Stimulated activated CD8-positive, alpha-beta memory T cell treated with anti-CD3 and anti-CD28 coated beads, Interleukin-7, amount 100 ng/mL, for 4 hours (primary cell): ENCODE results near the gene UBA1.
A peak's percentile ranks its signal among the peaks of the same experiment; 100 is the strongest.

Experiments used
- DNase-seq, 2 donors: peaks; one replicate each; pipeline ENCODE4 v3.0.0-alpha.2; 2020; ENCODE audit warnings: low read depth in 2 of 2

The UBA1 gene

DNA sequence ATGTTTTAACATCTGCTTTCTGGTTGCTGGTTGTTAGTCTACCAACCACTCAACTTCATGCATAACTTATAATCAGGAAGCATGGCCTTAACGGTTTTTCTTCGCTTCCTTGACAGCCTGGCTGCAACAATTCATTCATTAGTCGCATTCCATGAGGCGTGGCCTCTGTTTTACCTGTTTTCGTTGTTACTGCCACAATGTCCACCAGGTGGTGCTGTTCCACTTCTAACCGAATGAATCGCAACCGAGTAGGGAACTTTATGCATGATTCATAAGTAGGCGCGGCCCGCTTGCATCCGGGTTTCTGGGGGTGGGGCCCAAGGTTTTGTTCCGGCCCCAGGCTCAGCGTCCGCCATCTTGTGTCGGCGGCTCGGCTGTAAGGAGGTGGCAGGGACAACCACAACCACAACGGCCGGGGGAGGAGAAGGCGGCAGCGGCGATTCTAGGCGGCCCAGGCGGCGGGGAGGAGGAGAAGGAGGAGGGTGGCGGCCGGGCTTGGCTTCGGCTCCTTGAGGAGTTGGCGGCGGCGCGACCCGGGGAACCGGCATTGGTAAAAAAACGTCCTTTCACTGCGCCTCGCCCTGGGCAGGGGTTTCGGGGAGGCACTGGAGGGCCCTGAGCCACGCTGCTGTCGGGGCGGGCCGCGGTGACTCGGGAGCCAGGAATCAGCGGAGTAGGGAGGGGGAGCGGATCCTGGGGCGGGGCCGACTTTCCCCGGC, at the start of gene UBA1:
Gene UBA1 (plus strand): TSS at position 355 of the 719 bp plus-strand sequence. CDS start 4,974 bp downstream, outside the sequence.
- DNase-seq = peak; percentile 90 to 94

DNA sequence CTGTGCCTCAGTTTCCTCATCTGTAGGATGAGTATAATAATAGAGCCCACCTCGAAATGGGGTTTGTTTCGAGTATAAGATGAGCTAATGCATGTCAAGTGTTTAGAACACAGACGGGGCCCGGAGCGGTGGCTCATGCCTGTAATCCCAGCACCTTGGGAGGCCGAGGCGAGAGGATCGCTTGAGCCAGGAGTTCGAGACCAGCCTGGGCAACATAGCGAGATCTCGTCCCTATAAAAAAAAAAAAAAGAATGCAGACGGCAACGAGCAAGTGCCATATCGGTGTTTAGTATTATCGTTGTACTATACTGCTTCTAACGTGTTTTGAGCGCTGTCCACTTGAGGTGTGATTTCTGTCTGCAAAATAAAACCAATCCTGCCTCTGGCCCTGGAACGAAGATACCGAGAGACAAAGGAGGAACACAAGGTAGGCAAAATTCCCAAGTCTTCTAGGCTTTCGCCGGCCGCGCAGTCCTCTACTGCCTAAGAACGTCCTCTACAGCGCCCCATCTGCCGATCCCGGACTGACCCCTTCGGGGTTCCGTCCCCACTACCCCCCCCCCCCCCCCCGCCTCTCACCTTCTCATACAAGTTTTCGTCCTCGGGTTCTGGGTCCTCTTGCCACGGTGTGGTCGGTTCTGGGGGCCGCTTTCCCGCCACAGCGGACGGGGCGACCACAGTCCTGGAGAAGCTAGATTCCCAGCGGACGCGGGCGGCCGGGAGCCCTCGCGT, 49.6 kb upstream of the UBA1 start:
- DNase-seq = peak in 1 of 2 donors; percentile 6

DNA sequence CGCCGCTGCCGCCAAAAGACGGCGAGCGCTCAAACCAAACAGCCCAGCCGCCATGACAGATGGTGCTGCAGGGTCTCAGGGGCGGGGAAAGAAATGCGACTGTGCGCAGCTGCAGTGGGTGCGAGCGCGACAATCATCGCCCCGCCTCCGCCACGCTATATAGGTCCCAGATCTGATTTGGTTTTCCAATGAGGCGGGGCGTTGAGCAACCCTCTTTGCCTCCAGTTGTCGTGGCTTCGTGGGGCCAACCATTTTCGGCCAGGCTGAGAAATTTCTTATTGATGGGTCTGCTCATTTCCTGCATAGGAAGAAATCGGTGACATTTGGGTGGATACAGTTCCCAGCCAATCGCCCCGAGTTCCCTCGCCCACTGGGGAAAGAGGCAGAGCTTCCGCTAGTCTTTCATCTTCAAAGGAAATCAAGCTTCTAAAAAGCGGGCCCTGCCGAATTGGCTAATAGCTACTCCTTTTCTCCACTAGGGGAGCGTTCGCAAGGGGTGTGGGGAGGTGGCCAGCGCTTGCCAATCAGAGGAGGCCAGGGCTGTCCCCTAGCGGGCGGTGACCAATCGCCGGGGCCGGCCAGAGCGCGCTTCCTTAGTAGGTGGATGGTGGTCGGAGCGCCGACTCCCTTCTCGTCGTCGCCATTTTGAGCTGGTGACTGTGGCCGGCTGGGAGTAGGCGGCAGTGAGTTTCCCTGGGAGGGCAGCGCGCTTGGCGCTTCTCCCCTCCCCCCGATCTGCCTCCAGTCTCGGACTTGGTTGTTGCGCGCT, 48.8 kb upstream of the UBA1 start, which contains the start of the genes NDUFB11 and RBM10:
Gene NDUFB11 (minus strand): TSS at position 77 of the 769 bp plus-strand sequence. CDS start 23 bp downstream, at position 54.
Gene RBM10 (plus strand): TSS at position 596 of the 769 bp plus-strand sequence. CDS start 2,261 bp downstream, outside the sequence.
- peak; percentile 83 to 86 for DNase-seq

DNA sequence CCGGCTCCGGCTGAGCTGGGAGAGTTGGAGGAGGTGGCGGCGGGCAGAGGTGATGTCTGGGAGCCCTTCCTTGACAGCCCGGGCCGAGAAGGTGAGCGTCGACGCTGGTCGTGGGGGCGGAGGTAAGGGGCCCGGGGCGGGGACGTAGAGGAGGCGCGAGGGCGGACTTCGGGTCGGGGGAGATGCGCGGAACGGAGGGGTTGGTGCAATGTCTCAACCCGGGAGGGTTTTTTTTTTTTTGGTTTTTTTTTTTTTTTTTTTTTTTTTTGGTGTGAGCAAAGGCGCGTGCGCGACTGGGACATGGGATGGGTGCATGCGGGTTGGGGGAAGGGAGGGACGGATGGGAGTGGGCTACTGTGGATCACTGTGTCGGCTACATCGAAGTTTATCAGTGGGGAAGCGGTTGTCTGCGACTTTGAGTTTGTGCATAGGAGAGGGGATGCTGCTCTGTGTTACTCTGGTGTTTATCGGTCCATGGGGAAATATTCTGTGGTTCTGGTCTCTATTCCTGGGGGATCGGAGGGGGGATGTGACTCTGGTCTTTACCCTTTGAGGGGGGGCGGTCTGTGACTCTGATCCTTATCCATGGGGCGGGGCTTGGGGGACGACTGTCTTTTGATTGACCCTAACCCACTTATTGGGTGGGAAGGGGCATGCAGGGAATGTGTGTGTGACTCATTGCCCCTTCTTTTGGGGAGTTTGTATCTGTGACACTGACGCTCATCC, 48.1 kb upstream of the UBA1 start:
- DNase-seq = no peak

DNA sequence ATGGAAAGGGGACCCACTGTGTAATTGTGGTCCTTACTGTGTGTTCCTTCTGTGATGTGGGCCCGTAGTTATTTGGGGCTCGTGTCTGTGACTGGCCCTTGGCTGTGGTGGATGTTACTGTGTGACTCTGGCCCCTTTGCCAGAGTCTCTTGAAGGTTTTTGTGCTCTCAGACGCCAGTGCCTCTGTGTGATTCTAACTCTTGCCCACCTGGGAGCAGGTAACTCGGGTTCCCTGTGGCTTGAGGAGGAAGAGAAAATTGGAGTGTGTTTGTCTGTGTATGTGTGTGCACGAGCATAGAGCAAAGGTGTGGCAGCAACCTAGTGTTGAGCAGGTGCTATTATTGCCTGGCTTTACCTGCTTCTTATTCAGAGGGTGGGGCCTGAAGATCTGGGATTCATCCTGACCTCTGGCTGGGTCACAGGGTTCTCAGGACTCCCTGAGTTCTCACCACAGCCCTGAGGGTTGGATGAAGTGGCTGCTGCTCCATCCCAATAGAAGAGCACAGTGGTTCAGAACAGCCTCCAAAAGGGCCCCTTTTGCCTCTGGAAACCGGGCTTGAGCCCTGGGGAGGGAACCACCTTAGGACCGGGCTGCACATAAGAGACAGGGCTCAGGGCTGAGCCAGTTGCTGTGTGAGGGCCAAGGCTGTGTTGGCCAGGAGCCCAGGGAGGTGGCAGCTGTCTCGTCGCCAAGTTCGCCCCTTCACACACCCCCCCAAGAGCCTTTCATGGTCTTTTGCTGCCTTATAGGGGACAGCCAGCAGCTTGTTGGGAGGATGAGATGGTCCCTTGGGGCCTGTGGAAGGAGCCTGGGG, 47.3 kb upstream of the UBA1 start:
- DNase-seq = no peak

DNA sequence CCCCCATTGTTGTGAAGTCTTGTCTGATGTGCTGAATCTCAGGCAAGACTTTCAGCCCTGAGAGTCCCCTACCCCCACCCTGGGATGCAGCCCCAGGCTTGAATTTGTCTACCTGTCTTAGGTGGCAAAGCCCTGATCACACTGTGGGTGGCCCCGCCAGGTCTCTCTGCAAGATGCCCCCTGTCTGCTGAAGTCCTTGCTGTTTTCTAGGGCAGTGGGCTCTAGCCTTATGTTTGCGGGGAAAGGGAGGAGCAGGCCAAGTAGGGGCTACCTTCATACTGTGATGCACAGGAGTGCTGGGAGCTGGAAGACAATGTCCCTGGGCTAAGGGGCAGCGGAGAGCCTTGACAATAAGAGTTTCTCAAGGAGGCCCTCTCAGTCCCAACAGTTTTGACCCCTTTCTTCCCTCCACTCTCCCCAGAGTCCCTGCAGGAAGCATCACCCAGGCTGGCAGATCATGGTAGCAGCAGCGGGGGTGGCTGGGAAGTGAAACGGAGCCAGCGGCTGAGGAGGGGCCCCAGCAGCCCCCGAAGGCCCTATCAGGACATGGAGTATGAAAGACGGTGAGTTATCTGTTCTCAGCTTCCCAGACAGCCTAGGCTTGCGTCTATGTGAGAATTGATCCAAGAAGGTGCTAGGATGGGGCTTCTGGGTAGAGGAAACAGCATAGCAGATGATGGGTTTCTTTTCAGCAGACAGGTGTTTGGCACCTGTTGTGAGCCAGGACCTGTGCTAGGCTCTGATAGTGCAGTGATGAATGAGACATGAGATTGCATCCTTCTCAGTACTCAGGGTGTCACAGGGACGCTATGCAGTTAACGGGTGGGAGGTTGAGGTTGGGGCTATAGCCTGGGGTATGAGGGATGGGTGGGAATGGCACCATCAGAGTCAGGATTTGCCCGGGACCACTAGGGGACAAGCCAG, 46.4 kb upstream of the UBA1 start:
- no peak for DNase-seq

DNA sequence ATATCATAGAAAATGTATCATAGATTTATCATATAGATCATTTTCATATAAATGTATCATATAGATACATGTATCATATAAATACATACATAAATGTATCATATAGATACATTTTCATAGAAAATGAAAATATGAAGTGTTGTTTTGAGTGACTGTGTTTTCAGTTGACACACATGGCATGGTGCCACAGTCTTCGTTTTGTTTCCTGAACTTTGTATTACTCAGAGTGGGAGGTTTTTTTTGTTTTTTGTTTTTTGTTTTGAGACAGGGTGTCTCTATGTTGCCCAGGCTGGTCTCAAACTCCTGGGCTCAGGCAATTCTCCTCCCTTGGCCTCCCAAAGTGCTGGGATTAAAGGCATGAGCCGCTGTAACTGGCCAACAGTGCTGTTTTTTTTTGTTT, 44.7 kb upstream of the UBA1 start:
- no peak for DNase-seq

DNA sequence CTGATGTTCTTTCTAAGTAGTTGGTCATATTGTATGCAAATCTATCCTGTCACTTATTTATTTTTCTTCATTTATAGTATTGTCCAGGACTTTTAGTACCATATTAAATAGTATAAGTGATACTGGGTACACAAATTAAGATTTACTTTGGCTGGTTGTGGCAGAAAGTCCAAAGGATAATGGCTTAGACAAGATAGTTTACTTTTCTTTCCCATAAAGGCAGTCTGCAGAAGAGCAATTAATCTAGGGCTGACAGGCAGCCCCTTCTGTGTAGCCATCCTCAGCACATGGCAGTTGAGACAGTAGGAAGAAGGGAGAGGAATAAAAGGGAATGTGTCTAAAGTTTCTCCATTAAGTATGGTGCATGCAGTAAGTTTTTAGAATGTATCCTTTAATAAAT, 42.2 kb upstream of the UBA1 start:
- DNase-seq = no peak

DNA sequence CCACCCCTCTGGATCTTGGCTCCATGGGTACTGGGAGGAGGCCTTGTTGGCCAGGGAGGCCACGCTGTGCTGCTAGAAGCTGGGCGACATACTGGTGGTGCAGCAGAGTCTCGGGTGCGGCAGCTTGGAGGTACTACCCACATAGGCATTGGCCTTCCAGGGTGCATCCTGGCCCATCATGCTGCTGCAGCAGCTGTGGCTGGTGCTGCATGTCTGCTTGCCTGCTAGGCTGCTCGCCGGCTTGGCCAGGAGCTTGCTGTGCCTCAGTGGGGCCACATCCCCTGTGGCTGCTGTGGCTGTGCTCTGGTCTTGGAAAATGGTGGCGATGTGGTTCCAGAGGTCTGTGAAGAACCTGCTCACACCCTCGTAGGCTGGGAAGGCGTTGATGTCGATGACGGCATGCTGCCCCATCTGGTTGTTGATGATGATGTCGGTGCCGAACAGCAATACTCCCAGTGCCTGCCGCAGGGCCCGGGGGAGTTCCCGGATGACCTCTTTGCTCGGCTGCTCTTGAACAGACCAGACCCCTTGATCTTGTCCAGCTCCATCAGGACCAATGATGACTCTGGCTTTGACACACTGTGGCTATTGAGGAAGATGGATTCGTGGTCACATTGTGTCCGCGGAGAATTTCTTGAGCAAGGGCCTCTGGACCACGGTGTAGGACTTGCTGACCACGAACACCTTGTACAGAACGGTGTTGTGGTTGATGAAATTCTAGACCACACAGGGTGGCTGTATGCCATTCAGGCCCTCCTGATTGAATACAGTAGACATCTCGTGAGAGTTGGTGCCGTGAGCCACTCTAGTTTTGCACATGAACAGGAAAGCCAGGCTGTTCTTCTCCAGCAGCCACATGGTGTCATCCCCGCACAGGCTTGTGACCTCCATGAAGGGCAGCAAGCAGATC, 36.8 kb upstream of the UBA1 start:
- no peak for DNase-seq

DNA sequence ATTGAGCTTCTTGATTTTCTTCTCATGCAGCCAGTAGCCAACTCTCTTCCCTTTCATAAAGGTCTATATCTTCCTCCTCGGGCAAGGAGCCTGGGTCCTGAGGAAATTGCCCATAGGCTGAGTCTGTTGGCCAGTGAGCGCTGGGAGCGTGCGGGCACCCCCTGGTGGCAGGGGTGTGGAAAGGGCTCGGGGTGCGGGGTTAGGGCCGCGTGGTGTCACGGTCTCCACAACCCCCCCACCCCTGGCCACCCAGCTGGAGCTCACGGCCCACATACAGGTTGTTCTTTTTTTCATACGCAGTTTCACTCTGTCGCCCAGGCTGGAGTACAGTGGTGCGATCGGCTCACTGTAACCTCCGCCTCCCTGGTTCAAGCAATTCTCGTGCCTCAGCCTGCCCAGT, 35.5 kb upstream of the UBA1 start:
- DNase-seq = no peak

DNA sequence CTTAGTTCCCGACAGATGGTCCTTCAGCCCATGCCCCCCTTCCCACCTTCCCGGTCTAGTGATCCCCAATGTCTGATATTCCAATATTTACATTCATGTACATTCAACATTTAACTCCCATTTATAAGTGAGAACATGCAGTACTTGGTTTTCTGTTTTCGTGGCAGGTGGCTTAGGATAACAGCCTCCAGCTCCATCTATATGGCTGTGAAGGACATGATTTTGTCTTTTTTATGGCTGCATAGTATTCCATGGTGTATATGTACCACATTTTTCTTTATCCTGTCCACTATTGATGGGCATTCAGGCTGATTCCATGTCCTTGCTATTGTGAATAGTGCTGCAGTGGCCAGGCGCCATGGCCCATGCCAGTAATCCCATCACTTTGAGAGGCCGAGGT, 34.8 kb upstream of the UBA1 start:
- DNase-seq = no peak

DNA sequence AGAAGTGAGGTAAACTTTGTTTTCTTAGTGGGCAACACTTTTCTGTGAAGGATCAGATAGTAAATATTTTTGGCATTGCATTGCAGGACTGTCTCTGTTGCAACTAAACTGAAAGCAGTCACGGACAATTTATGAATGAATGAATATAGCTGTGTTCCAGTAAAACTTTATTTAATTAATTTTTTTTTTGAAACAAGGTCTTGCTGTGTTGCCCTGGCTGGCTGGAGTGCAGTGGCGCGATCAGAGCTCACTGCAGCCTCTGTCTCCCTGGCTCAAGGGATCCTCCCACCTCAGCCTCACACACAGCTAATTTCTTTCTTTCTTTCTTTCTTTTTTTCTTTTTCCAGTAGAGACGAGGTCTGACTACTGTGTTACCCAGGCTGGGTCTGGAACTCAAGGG, 32.8 kb upstream of the UBA1 start:
- no peak for DNase-seq

DNA sequence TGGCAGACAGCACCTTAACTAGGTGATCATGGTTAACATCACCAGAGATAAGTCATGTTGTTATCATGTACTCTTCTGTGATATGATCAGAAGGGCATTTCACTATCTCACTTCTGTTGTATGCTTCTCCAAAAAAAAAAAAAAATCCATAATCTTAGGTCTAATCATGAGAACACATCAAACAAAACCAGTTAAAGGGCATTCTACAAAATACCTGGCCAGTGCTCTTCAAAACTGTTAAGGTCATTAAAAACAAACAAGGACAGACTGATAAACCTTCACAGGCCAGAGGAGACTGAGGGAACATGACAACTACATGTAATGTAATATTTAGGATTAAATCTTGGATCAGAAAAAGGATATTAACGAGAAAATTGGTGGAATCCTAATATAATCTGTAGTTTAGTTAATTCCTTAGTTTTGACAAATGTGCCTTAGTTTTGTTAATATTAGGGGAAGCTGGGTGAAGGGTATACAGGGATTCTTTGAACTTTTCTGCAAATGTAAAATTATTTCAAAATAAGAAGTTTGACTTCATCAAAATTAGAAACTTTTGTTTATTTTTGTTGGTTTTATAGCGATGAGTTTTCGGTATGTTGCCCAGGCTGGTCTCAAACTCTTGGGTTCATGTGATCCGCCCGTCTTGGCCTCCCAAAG, 30.6 kb upstream of the UBA1 start:
- no peak for DNase-seq

DNA sequence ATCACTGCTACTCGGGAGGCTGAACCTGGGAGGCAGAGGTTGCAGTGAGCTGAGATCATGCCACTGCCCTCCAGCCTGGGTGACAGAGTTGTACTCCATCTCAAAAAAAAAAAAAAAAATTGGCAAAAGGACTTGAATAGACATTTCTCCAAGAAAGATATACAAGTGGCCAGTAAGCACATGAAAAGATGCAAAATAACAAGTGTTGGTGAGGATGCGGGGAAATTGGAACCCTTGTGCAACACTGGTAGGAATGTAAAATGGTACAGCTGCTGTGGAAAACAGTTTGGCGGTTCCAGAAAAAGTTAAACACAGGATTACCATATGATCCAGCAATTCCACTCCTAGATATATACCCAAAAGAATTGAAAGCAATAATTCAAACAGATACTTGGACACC, 29.2 kb upstream of the UBA1 start:
- DNase-seq = no peak

DNA sequence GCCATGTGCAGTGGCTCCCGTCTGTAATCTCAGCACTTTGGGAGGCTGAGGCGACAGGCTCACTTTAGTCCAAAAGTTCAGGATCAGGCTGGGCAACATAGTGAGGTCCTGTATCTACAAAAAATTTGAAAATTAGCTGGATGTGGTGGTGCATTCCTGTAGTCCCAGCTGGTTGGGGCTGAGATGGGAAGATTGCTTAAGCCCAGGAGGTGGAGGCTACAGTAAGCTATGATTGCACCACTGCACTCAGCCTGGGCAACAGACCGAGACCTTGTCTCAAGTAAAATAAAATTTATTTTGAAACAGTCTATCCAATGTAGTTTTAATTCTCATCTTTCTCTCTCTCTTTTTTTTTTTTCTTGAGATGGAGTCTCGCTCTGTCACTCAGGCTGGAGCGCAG, 27.5 kb upstream of the UBA1 start:
- DNase-seq = no peak

DNA sequence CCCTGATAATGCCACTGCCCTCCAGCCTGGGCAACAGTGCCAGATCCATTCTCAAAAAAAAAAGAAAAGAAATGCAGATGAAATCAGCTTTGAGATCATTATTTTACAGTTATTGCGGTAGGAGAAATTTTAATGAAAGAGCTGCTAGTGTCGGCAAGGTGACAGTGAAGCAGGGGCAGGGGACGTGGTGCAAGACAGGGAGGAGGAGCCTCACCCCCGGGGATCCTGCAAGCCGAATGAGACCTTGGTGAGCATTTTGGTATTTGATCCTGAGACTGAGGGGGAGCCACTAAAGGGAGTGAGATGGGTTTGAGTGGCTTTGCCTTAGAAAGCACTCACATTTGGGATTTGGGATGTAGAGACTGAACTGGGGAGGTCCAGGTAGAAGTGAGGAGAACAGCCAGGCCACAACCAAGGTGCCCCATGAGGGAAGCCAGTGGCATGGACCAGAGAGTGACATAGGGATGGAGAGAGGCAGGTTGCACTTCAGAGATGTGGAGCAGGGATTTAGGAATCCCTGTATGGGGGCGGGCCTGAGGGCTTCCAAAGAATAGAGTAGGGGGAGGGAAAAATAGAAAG, 25.0 kb upstream of the UBA1 start:
- no peak for DNase-seq

DNA sequence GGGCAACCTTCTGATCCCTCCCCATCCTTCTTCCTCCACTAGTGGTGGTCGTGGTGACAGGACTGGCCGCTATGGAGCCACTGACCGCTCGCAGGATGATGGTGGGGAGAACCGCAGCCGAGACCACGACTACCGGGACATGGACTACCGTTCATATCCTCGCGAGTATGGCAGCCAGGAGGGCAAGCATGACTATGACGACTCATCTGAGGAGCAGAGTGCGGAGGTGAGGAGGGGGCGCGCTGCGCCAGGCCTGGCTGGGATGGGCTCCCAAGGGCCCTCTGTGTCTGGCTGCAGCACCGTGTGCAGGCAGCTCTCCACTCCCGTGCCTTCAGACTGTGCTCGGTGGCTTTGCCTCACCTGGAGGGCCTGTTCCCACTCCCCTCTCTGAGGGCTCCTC, 24.4 kb upstream of the UBA1 start:
- DNase-seq = no peak
